Lower leg skin (tissue), 4 donors: ENCODE data around the gene MYBL2. TPM values are rescaled to one million over a fixed set of nuclear protein-coding genes. Genes with fewer than 3 reads are reported as not detected.

Source experiments
- DNase-seq, 2 donors: peaks; one replicate each; pipeline ENCODE4 v3.0.0-alpha.2; 2019; ENCODE audit warnings: low spot score in 2 of 2
- H3K4me3 ChIP-seq: fragments of 200-600 bp; sonication (generic); 2 replicates; pipeline ENCODE4 v1.5.1; 2017; ENCODE audit warnings: mild to moderate bottlenecking, low read depth; ENCODE audit not compliant: poor library complexity, severe bottlenecking
- CTCF ChIP-seq, 3 donors: fragments of 450-650 bp; IDR thresholded peaks; one replicate each; pipeline ENCODE4 v1.5.1; 2016; ENCODE audit warnings: antibody characterized with exemption in 3 of 3, mild to moderate bottlenecking in 3 of 3, moderate library complexity in 2 of 3
- POLR2A ChIP-seq, 2 donors: fragments of 450-650 bp; IDR thresholded peaks; one replicate each; pipeline ENCODE4 v1.6.1; 2016 to 2017; ENCODE audit warnings: antibody characterized with exemption in 2 of 2, mild to moderate bottlenecking in 1 of 2, moderate library complexity in 1 of 2
- WGBS, 2 donors: methylation state at CpG; one replicate each; pipeline ENCODE4 v1.1.5; 2018; 5-methylcytosine and 5-hydroxymethylcytosine counted together
- intact Hi-C: fragments of 100-400 bp; cut with DNase I; formaldehyde crosslinking; loops from one replicate; pipeline ENCODE4 v1.15.0; 2023; ENCODE audit warnings: low total_unique reads
- total RNA-seq, 4 donors: library from RNA; depleted of rRNA; stranded (reverse); fragments of >200 nt; gene quantifications; one replicate each; pipeline ENCODE4 v1.1.0, GENCODE V29; 2016

MYBL2 gene
- total RNA-seq, 4 donors from 2014 or later = 0.19 to 1.2 (median 0.71) TPM

DNA sequence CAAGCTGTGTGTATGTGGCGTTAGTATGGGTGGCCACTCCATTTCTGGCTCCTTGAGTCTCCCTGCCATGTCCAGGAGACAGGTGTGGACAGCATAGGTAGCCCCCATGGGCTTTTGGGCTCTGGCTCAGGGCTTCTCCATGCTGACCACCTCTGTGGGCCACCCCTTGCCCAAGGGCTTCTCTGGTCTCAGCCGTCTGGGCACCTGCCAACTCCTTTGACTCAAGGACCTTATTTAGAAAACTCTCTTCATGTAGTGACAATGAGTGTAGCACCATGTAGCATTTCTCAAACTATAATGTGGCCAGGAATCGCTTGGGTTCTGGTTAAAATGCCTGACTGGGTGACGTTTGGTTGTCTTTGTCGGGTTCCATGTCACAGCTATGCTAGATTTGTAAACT is 65.0 kb downstream of the MYBL2 start:
- TF ChIP-seq CTCF (IDR thresholded peaks at IDR 0.05) (no peak), POLR2A (IDR thresholded peaks at IDR 0.05) (no peak)
- DNase-seq = no peak
- no peak overlapping the region for H3K4me3 ChIP-seq
- intact Hi-C loops = no loop called here
- WGBS, 2 donors = 76 to 77% methylated on average over 5 of the region's 5 CpGs

- H3K4me3 ChIP-seq = no peak overlapping the region
- no peak for TF ChIP-seq CTCF (IDR thresholded peaks at IDR 0.05)
- no peak for TF ChIP-seq POLR2A (IDR thresholded peaks at IDR 0.05)
- intact Hi-C loops = no loop called here
- 38 to 42% methylated on average over 2 of the region's 2 CpGs for WGBS, 2 donors
- DNase-seq = no peak
Measured at GRCh38 chr20:43736588-43737158, 69.8 kb downstream of the MYBL2 start.

- intact Hi-C loops = no loop called here
- TF ChIP-seq POLR2A (IDR thresholded peaks at IDR 0.05) = no peak
- no peak for TF ChIP-seq CTCF (IDR thresholded peaks at IDR 0.05)
- H3K4me3 ChIP-seq = no peak overlapping the region
- WGBS, 2 donors = 91 to 94% methylated on average over 7 of the region's 7 CpGs
- DNase-seq = no peak
Measured at GRCh38 chr20:43737925-43738324, 71.0 kb downstream of the MYBL2 start.

GRCh38 chr20:43739148-43739749 is 72.3 kb downstream of the MYBL2 start:
- intact Hi-C loops = no loop called here
- H3K4me3 ChIP-seq = no peak overlapping the region
- TF ChIP-seq POLR2A (IDR thresholded peaks at IDR 0.05) (no peak), CTCF (IDR thresholded peaks at IDR 0.05) (no peak)
- DNase-seq = no peak
- 91 to 93% methylated on average over 9 of the region's 9 CpGs for WGBS, 2 donors

DNA sequence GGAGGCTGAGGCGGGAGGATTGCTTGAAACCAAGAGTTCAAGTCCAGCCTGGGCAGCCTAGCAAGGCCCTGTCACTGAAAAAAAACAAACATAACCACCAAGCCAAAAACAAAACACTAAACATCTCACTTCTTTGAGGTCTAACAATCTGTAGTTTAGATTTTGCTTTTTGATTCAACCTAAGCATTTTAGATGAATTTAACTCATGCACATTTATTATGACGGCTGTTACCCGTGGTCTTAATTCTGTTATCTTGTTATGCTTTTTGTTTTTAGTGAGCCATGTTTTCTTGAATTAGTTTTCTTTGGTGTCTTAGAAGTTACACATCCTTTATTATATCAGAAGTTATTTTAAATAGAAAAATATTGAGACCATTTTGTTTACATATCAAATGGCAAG is 73.7 kb downstream of the MYBL2 start:
- TF ChIP-seq POLR2A (IDR thresholded peaks at IDR 0.05) (no peak), CTCF (IDR thresholded peaks at IDR 0.05) (no peak)
- 90 to 96% methylated on average over 3 of the region's 3 CpGs for WGBS, 2 donors
- intact Hi-C loops = loop anchor here (5.0 kb wide), 1 partner anchor 342 kb away; no protein-coding TSS in a partner anchor
- no peak overlapping the region for H3K4me3 ChIP-seq
- no peak for DNase-seq
